HG02678 (cell line): Measurements from ENCODE around the gene CPSF4L.

ENCODE experiments used
- ATAC-seq: cut with Tn5 transposase; IDR thresholded peaks from one replicate; pipeline ENCODE4 v1.9.1; 2021; ENCODE audit warnings: mild to moderate bottlenecking, moderate library complexity; ENCODE audit not compliant: unreplicated experiment

CPSF4L gene

GRCh38 chr17:73290399-73291259, 28.9 kb upstream of the CPSF4L start:
- peak; percentile 44 for ATAC-seq

- no peak for ATAC-seq
Measured at GRCh38 chr17:73289549-73290254, 28.0 kb upstream of the CPSF4L start.

GRCh38 chr17:73288534-73289302, 27.0 kb upstream of the CPSF4L start:
- no peak for ATAC-seq

GRCh38 chr17:73286863-73287296, 25.2 kb upstream of the CPSF4L start:
- no peak for ATAC-seq

- no peak for ATAC-seq
Measured at GRCh38 chr17:73285916-73286862, 24.5 kb upstream of the CPSF4L start.

- no peak for ATAC-seq
Measured at GRCh38 chr17:73285603-73285908, 23.9 kb upstream of the CPSF4L start.

- no peak for ATAC-seq
Measured at GRCh38 chr17:73284906-73285602, 23.4 kb upstream of the CPSF4L start.

- ATAC-seq = no peak
Measured at GRCh38 chr17:73284354-73284753, 22.7 kb upstream of the CPSF4L start.

- ATAC-seq = no peak
Measured at GRCh38 chr17:73283841-73284282, 22.2 kb upstream of the CPSF4L start.

GRCh38 chr17:73283250-73283649, 21.6 kb upstream of the CPSF4L start:
- ATAC-seq = no peak

- no peak for ATAC-seq
Measured at GRCh38 chr17:73282629-73283028, 20.9 kb upstream of the CPSF4L start.

- peak; percentile 94 for ATAC-seq
Measured at GRCh38 chr17:73281928-73282327, 20.2 kb upstream of the CPSF4L start.

GRCh38 chr17:73280191-73280590, 18.5 kb upstream of the CPSF4L start:
- ATAC-seq = no peak

GRCh38 chr17:73279704-73280103, 18.0 kb upstream of the CPSF4L start:
- ATAC-seq = no peak

GRCh38 chr17:73278465-73279453, 17.1 kb upstream of the CPSF4L start:
- no peak for ATAC-seq

- no peak for ATAC-seq
Measured at GRCh38 chr17:73278049-73278464, 16.4 kb upstream of the CPSF4L start.

- ATAC-seq = no peak
Measured at GRCh38 chr17:73274490-73274889, 12.8 kb upstream of the CPSF4L start.

GRCh38 chr17:73272906-73273218, 11.2 kb upstream of the CPSF4L start:
- ATAC-seq = no peak

- peak; percentile 76 for ATAC-seq
Measured at GRCh38 chr17:73271072-73271471, 9.4 kb upstream of the CPSF4L start.
